ENCODE data around the gene FMN1. TPM values are rescaled to one million over a fixed set of nuclear protein-coding genes. Genes with fewer than 3 reads are reported as not detected.

Gene FMN1
- total and polyA plus RNA-seq, 2 of the 13 experiments (the other 11 are each of a cell fraction or from before 2014, with no cell fraction given): 0.20 to 0.60 TPM

DNA sequence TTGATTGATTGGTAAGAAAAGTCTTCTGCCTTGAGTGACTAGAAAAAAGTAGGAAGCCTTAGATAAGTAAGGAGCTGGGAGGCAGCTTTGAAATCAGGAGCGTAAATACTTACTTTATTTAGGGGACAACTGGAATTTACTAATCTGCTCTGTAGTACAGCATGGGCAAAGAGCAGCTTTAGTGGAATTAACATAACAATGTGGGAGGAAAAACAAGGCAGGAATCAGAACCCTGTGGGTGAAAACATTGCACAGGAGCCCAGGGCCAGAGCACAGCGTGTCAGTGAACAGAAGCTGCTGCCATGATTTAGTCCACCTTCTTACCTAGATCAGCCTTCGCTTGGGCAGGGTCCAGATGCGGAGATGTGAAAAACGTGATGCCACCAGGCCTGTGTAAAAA lies 14.6 kb downstream of the FMN1 start (continued):
- TF ChIP-seq, protein P1, sequence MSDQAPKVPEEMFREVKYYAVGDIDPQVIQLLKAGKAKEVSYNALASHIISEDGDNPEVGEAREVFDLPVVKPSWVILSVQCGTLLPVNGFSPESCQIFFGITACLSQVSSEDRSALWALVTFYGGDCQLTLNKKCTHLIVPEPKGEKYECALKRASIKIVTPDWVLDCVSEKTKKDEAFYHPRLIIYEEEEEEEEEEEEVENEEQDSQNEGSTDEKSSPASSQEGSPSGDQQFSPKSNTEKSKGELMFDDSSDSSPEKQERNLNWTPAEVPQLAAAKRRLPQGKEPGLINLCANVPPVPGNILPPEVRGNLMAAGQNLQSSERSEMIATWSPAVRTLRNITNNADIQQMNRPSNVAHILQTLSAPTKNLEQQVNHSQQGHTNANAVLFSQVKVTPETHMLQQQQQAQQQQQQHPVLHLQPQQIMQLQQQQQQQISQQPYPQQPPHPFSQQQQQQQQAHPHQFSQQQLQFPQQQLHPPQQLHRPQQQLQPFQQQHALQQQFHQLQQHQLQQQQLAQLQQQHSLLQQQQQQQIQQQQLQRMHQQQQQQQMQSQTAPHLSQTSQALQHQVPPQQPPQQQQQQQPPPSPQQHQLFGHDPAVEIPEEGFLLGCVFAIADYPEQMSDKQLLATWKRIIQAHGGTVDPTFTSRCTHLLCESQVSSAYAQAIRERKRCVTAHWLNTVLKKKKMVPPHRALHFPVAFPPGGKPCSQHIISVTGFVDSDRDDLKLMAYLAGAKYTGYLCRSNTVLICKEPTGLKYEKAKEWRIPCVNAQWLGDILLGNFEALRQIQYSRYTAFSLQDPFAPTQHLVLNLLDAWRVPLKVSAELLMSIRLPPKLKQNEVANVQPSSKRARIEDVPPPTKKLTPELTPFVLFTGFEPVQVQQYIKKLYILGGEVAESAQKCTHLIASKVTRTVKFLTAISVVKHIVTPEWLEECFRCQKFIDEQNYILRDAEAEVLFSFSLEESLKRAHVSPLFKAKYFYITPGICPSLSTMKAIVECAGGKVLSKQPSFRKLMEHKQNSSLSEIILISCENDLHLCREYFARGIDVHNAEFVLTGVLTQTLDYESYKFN (CRISPR knock-in tag; conservative IDR thresholded peaks at IDR 0.05): no peak
- TF ChIP-seq, protein P2, sequence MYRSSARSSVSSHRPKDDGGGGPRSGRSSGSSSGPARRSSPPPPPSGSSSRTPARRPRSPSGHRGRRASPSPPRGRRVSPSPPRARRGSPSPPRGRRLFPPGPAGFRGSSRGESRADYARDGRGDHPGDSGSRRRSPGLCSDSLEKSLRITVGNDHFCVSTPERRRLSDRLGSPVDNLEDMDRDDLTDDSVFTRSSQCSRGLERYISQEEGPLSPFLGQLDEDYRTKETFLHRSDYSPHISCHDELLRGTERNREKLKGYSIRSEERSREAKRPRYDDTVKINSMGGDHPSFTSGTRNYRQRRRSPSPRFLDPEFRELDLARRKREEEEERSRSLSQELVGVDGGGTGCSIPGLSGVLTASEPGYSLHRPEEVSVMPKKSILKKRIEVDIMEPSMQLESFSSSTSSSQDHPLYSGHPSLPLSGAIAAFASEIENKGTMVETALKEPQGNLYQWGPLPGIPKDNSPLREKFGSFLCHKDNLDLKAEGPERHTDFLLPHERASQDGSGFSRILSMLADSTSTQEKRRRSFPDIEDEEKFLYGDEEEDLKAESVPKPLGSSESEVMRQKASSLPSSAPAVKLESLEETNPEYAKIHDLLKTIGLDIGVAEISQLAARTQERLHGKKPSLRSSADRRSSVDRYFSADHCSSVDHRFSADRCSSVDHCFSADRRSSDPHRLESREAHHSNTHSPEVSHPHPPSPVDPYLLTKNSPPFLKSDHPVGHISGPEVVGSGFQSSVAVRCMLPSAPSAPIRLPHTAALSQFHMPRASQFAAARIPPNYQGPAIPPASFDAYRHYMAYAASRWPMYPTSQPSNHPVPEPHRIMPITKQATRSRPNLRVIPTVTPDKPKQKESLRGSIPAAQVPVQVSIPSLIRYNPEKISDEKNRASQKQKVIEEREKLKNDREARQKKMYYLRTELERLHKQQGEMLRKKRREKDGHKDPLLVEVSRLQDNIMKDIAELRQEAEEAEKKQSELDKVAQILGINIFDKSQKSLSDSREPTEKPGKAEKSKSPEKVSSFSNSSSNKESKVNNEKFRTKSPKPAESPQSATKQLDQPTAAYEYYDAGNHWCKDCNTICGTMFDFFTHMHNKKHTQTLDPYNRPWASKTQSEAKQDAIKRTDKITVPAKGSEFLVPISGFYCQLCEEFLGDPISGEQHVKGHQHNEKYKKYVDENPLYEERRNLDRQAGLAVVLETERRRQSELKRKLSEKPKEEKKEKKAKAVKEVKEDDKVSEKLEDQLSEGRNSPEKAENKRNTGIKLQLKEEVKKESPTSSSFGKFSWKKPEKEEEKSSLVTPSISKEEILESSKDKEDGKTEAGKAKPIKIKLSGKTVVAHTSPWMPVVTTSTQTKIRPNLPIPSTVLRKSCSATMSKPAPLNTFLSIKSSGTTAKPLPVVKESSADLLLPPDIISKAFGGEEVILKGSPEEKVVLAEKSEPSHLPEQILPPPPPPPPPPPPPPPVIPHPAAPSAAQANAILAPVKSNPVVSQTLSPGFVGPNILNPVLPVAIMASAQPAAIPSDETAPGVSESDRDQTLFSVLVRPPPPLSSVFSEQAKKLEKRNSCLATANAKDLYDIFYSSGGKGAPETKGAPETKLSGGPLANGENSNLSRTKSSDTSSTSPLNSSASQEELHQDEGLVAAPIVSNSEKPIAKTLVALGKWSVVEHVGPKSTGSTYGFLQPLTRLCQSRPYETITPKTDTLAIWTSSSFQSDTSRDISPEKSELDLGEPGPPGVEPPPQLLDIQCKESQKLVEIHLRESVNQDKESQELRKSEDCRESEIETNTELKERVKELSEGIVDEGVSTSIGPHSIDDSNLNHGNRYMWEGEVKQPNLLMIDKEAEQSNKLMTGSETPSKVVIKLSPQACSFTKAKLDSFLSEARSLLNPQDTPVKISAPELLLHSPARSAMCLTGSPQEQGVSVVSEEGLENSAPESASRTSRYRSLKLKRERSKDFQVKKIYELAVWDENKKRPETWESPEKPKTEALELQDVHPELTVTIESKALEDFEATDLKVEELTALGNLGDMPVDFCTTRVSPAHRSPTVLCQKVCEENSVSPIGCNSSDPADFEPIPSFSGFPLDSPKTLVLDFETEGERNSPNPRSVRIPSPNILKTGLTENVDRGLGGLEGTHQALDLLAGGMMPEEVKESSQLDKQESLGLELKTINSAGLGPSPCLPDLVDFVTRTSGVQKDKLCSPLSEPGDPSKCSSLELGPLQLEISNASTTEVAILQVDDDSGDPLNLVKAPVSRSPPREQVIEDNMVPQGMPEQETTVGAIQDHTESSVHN (CRISPR knock-in tag; IDR thresholded peaks at IDR 0.05): no peak
- TF ChIP-seq, protein P3, sequence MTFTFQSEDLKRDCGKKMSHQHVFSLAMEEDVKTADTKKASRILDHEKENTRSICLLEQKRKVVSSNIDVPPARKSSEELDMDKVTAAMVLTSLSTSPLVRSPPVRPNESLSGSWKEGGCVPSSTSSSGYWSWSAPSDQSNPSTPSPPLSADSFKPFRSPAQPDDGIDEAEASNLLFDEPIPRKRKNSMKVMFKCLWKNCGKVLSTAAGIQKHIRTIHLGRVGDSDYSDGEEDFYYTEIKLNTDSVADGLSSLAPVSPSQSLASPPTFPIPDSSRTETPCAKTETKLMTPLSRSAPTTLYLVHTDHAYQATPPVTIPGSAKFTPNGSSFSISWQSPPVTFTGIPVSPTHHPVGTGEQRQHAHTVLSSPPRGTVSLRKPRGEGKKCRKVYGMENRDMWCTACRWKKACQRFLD (CRISPR knock-in tag; IDR thresholded peaks at IDR 0.05; ENCODE audit: borderline replicate concordance): no peak
- TF ChIP-seq ARID2 (CRISPR knock-in tag; IDR thresholded peaks at IDR 0.05; ENCODE audit: borderline replicate concordance) (no peak), ZNF816 (CRISPR knock-in tag; IDR thresholded peaks at IDR 0.05; ENCODE audit: borderline replicate concordance) (no peak), ESRRA (CRISPR knock-in tag; IDR thresholded peaks at IDR 0.05; ENCODE audit: low read depth) (no peak), ZNF850 (CRISPR knock-in tag; conservative IDR thresholded peaks at IDR 0.05) (no peak), ATAD3A (CRISPR knock-in tag; IDR thresholded peaks at IDR 0.05) (no peak), ELF3 (CRISPR knock-in tag; IDR thresholded peaks at IDR 0.05) (no peak)
- TF ChIP-seq, protein P4, sequence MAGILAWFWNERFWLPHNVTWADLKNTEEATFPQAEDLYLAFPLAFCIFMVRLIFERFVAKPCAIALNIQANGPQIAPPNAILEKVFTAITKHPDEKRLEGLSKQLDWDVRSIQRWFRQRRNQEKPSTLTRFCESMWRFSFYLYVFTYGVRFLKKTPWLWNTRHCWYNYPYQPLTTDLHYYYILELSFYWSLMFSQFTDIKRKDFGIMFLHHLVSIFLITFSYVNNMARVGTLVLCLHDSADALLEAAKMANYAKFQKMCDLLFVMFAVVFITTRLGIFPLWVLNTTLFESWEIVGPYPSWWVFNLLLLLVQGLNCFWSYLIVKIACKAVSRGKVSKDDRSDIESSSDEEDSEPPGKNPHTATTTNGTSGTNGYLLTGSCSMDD (CRISPR knock-in tag; IDR thresholded peaks at IDR 0.05): no peak

All from HepG2 (cell line).